Epithelial cell of umbilical artery (primary cell): ENCODE results near the gene RPL29. TPM values are rescaled to one million over a fixed set of nuclear protein-coding genes. Genes with fewer than 3 reads are reported as not detected.

Experiments
- total RNA-seq: library from RNA; depleted of rRNA; stranded (reverse); fragments of >200 nt; gene quantifications from 2 replicates; pipeline ENCODE4 v1.2.3, GENCODE V29; 2014

The RPL29 gene
- 1,157 and 1,199 TPM in 2 replicates for total RNA-seq

DNA sequence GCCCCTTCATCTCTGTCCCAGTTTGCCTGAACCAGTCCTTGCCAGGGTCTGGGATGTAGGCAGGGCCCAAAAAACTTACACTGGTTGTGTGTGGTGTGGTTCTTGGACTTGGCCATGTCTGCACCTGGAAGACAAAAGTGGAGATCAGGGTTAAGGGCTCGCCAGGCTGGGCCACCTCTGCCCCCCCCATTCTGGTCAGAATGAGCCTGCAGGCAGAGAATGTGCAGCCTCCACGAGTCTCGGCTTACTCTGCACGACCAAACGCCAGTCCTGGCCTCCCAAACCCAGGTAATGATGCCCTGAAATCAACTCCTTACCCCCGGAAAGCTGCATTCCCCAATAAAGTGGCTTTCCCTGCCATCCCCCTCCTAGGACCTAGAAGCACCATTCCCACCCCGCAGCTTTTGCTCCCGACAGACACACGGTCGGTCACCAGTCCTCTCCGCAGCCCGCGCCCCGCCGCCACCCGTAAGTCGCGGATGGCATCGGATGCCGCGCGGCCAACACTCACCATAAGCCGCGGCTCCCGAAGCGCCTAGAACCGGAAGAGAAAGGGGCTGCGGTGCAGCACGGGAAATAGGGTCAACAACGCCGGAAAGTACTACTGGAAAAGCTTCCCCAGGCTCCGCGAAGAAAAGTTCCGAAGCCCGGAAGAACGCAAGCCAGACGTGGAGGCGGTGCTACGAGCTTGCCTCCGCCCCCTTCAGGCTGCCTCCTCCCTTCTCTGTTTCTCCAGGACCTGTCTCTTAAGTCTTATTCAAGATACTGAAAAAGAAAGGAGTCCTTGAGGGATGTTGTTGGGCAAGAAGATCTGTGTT lies at the start of gene RPL29:
TSS of gene RPL29 (minus strand) at position 550 of the 818 bp plus-strand sequence. CDS start at position 116, 434 bp downstream.

DNA sequence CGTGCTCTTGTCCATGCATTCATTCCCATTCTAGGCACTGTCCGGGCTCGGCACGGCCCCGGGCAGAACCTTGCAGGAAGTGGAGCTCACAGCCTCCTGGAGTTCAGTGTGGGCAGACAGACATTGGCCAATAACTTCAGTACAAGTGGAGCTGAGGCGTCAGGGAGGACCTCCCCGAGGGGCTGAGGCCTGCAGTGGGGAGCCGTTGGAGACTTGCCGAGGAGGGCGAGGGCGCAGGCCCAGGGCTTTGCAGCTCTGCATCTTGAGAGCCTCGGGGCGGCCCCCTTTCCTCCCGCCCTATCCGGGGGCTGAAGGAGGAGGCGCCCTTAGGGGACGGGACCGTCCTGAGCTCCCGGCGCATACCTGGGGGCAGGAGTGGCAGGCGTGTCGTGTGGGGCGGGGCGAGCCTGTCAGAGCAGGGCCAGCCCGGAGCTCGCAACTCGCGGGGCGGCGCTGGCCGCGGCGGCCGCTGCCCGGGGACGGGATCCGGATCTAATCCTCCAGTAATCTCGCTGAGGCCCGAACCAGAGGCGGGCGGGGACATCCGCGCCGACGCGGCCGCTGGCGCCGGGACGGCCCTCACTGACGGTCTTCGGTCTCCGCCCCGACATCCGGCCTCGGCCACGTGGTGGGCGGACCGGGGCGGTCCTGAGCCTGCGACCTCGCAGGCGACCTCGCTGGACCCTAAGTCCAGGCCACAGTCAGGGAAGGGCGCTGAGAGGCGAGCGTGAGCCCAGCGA lies 12.7 kb downstream of the RPL29 start, which contains the start of gene ACY1:
TSS of gene ACY1 (plus strand) at position 698 of the 740 bp plus-strand sequence. CDS start 530 bp downstream, outside the sequence.

DNA sequence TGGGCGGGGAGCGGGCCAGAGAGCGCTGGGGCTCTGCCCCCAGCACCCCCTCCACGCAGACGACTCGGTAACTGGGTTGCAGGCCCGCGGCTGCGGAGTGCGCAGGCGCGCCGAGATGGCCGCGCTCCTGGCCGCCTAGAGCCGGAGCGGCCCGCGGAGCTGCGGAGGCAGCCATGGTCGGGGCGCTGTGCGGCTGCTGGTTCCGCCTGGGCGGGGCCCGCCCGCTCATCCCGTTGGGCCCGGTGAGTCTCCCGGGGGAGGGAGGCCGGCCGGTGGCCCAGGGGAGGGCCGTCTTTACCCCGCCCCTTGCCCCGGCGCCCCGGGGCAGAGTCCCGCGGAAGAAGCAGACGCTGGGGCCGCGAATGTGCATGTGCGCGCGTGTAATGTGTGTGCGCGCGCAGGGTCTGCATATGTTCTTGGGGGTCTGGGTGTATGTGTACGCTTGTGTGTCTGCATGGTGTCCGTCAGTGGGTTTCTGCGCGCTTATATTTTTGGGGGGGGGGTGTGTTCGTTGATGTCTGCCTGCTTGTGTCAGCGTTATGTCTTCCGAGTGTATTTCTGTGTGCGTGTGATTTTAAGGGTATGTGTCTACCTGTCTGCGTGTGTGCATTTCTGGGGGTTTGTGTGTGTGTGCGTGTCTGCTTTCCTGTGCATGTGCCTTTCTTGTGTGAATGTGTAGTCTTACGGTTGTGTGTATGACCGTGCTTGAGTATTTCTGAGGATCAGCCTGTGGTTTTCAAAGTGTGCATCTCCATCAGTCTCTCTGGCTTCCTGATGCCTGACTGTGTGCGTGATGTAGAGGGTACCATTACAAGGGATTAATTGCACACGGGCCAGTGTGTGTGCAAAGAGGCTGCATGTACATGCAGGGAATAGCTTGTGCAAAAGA lies 20.5 kb downstream of the RPL29 start, which contains the start of gene ABHD14A:
TSS of gene ABHD14A (plus strand) at position 102 of the 889 bp plus-strand sequence. CDS start at position 174, 72 bp downstream.

DNA sequence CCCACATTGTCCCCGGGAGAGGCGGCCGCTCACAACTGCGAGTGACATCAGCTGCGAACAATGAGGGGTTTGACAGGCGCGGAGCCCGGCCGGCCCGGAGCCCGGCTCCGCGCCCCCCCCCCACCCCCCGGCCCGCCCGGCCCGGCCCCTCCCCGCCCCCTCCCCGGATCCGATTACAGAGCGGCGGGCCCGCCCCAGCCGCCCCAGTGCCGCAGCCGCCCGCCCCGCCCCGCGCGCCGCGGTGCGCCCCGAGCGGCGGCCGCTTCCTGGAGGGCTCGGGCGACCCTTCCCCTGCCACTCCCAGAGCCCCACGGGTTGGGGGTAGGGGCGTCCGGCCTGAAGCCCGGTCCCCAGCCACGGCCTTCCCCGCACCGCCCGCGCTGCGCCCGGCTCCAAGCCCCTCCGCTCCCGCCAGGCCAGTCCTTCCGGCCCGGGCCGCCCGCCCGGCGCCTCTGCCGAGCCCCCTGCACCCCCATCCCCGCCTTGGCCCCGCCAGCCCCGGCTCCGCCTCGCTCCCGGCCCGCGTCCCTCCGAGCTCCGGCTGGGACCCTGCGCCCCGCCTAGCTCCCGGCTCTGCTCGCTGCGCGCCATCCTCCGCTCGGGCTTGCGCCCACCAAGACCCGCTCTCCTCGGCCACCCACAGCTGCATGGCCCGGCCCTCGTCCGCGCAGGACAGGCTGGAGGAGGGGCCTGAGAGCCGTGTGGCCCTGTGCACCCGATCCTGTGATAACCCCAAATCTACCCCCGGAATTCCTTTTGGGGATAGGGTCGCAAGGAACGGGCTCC lies 28.1 kb downstream of the RPL29 start, which contains the start of gene PCBP4:
TSS of gene PCBP4 (minus strand) at position 71 of the 786 bp plus-strand sequence. CDS start 6,214 bp downstream, outside the sequence.

DNA sequence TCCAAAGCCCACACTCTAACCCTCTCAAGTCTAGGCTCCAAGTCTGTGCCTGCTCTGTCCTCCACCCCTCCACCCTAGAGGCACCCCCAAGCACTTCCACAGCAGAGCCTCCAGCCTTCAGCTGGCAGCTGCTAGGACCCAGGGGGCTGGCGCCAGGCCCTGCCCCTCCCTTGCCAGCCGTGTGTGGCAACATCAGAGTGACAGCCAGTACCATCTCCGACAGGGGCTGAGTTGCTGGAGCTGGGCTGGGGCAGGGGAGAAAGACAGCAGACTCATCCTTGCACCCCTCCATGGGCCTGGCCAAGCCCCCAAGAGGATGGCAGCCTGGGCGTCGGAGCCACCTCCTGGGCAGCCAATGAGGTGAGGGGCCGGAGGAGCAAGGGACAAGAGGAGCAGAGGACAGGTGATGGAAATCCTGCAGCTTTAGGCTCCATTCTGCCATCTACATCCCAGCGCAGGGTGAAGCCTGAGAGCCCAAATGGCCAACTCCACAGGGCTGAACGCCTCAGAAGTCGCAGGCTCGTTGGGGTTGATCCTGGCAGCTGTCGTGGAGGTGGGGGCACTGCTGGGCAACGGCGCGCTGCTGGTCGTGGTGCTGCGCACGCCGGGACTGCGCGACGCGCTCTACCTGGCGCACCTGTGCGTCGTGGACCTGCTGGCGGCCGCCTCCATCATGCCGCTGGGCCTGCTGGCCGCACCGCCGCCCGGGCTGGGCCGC lies 40.4 kb downstream of the RPL29 start, which contains the start of gene GPR62:
TSS of gene GPR62 (plus strand) at position 207 of the 718 bp plus-strand sequence. CDS start at position 479, 272 bp downstream.

Other genes starting within 250 kb of the RPL29 start
- gene IQCF6, start 216.7 kb downstream of the RPL29 start, total RNA-seq, result not detected in 2 replicates
- gene IQCF2, start 134.3 kb downstream of the RPL29 start, total RNA-seq, result not detected in 2 replicates
- gene IQCF5, start 120.3 kb downstream of the RPL29 start, total RNA-seq, result not detected in 2 replicates
- gene IQCF1, start 92.5 kb downstream of the RPL29 start, total RNA-seq, result not detected in 2 replicates
- 35.4 and 48.5 TPM in 2 replicates for gene RRP9, start 54.0 kb downstream of the RPL29 start, total RNA-seq
- 7.1 and 7.8 TPM in 2 replicates for gene PARP3, start 53.5 kb downstream of the RPL29 start, total RNA-seq
- under 0.01 TPM in 1 of 2 replicates, not detected in the other for gene GPR62, start 40.5 kb downstream of the RPL29 start, total RNA-seq
- gene PCBP4, start 28.4 kb downstream of the RPL29 start, total RNA-seq, result 20.1 and 26.0 TPM in 2 replicates
- 10.1 and 11.6 TPM in 2 replicates for gene ABHD14B, start 21.8 kb downstream of the RPL29 start, total RNA-seq
- 5.5 and 7.9 TPM in 2 replicates for gene ABHD14A, start 20.8 kb downstream of the RPL29 start, total RNA-seq
- 15.6 and 19.8 TPM in 2 replicates for gene ACY1, start 12.4 kb downstream of the RPL29 start, total RNA-seq
- 9.6 and 10.4 TPM in 2 replicates for gene DUSP7, start 60.7 kb upstream of the RPL29 start, total RNA-seq
- 9.1 and 11.4 TPM in 2 replicates for gene POC1A, start 158.5 kb upstream of the RPL29 start, total RNA-seq
- 45.1 and 47.1 TPM in 2 replicates for gene ALAS1, start 202.3 kb upstream of the RPL29 start, total RNA-seq
- not detected in 2 replicates for gene TLR9, start 229.8 kb upstream of the RPL29 start, total RNA-seq
- gene TWF2, start 243.3 kb upstream of the RPL29 start, total RNA-seq, result 106 and 168 TPM in 2 replicates
- gene PPM1M, start 249.9 kb upstream of the RPL29 start, total RNA-seq, result 5.8 and 12.3 TPM in 2 replicates